Ovary (tissue), 3 donors: ENCODE data around the gene JPH3.

Experiments used
- EP300 ChIP-seq: sonication (generic); formaldehyde crosslinking; IDR thresholded peaks from one replicate; pipeline ENCODE4 v1.6.1; 2017; ENCODE audit warnings: antibody characterized with exemption
- POLR2A ChIP-seq: fragments of 450-650 bp; IDR thresholded peaks from one replicate; pipeline ENCODE4 v1.6.1; 2017; ENCODE audit warnings: antibody characterized with exemption, mild to moderate bottlenecking, moderate library complexity
- TF ChIP-seq, protein P1 (sequence below), 3 donors: fragments of 450-650 bp in 2 of 3; fragments of 200-600 bp in 1 of 3; IDR thresholded peaks; one replicate each; pipeline versions ENCODE4 v1.5.1 to v1.8.0; 2016 to 2022; ENCODE audit warnings: antibody characterized with exemption in 3 of 3, mild to moderate bottlenecking in 1 of 3
- donor health status: DM: no; HTN: no; CAD: no.

GRCh38 chr16:87579691-87580090, 22.6 kb upstream of the JPH3 start:
- TF ChIP-seq POLR2A = no peak
- TF ChIP-seq, protein P1, sequence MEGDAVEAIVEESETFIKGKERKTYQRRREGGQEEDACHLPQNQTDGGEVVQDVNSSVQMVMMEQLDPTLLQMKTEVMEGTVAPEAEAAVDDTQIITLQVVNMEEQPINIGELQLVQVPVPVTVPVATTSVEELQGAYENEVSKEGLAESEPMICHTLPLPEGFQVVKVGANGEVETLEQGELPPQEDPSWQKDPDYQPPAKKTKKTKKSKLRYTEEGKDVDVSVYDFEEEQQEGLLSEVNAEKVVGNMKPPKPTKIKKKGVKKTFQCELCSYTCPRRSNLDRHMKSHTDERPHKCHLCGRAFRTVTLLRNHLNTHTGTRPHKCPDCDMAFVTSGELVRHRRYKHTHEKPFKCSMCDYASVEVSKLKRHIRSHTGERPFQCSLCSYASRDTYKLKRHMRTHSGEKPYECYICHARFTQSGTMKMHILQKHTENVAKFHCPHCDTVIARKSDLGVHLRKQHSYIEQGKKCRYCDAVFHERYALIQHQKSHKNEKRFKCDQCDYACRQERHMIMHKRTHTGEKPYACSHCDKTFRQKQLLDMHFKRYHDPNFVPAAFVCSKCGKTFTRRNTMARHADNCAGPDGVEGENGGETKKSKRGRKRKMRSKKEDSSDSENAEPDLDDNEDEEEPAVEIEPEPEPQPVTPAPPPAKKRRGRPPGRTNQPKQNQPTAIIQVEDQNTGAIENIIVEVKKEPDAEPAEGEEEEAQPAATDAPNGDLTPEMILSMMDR (IDR thresholded peaks at IDR 0.05) = no peak
- TF ChIP-seq EP300 = no peak
